Heart right ventricle (tissue), 16 donors: ENCODE data around the gene ADAM10. TPM values are rescaled to one million over a fixed set of nuclear protein-coding genes. Genes with fewer than 3 reads are reported as not detected.

Source experiments
- ATAC-seq, 8 donors: fragments of 200-7000 bp; cut with Tn5 transposase; one replicate each; pipeline ENCODE4 v1.9.1; 2020; ENCODE audit warnings: mild to moderate bottlenecking in 8 of 8, moderate library complexity in 8 of 8, moderate number of reproducible peaks in 1 of 8
- DNase-seq, 2 donors: peaks; one replicate each; pipeline ENCODE4 v3.0.0-alpha.2; 2020
- H3K27ac ChIP-seq, 10 donors: fragments of 200-600 bp; sonication (generic) in 2 of 10; one replicate each; pipeline versions ENCODE4 v1.5.0 to v1.8.0; 2020 to 2022; ENCODE audit warnings: mild to moderate bottlenecking in 3 of 10
- H3K27me3 ChIP-seq, 7 donors: fragments of 200-600 bp; one replicate each; pipeline ENCODE4 v1.8.0; 2021 to 2022; ENCODE audit warnings: mild to moderate bottlenecking in 2 of 7
- H3K36me3 ChIP-seq, 9 donors: fragments of 200-600 bp; sonication (generic) in 1 of 9; one replicate each; pipeline versions ENCODE4 v1.5.0 to v1.8.0; 2020 to 2022; ENCODE audit warnings: mild to moderate bottlenecking in 2 of 9
- H3K4me1 ChIP-seq, 9 donors: fragments of 200-600 bp; sonication (generic) in 1 of 9; one replicate each; pipeline versions ENCODE4 v1.5.0 to v1.8.0; 2020 to 2022; ENCODE audit warnings: mild to moderate bottlenecking in 4 of 9
- H3K4me3 ChIP-seq, 10 donors: fragments of 200-600 bp; sonication (generic) in 2 of 10; one replicate each; pipeline versions ENCODE4 v1.5.0 to v1.8.0; 2020 to 2022; ENCODE audit warnings: mild to moderate bottlenecking in 7 of 10, moderate library complexity in 2 of 10
- H3K9me3 ChIP-seq, 11 donors: fragments of 200-600 bp in 10 of 11; sonication (generic) in 2 of 11; one replicate each; pipeline versions ENCODE4 v1.5.0 to v1.8.0; 2013 to 2022; ENCODE audit warnings: mild to moderate bottlenecking in 2 of 11, control low read depth in 1 of 11, moderate library complexity in 1 of 11
- WGBS, 2 donors: extraction: QIAGEN DNeasy Blood & Tissue Kit; methylation state at CpG; one replicate each; pipeline ENCODE4 v1.1.7; 2013; ENCODE audit warnings: inconsistent platforms in 1 of 2; 5-methylcytosine and 5-hydroxymethylcytosine counted together
- intact Hi-C, 10 donors: fragments of 100-400 bp; cut with DNase I; formaldehyde crosslinking; loops; one replicate each; pipeline versions ENCODE4 v1.11.1 to v1.14.2; 2022
- polyA plus RNA-seq, 2 donors: library from polyadenylated mRNA; stranded (reverse); fragments of 200-250 nt; gene quantifications; one replicate each; pipeline ENCODE4 v1.2.3, GENCODE V29; 2013
- total RNA-seq, 10 donors: library from RNA; stranded (reverse); fragmentation: NEBNext Ultra II Directional in 3 of 10; extraction: Animal tissue kit (Norgen Biotek cat#: 25700) in 3 of 10; gene quantifications; one replicate each; pipeline versions ENCODE4 v1.2.1 to v1.2.4, GENCODE V29; 2021 to 2023
- TF ChIP-seq, protein P1 (sequence below), 9 donors: fragments of 200-600 bp; sonication (generic) in 2 of 9; IDR thresholded peaks; one replicate each; pipeline versions ENCODE4 v1.5.0 to v1.8.0; 2021 to 2022; ENCODE audit warnings: antibody characterized with exemption in 9 of 9, mild to moderate bottlenecking in 5 of 9, moderate library complexity in 1 of 9
- donor health status: Arrhythmogenic right ventricular cardiomyopathy.
- donor health status: ischemic (EF 13 %, LVEDD 7.1; RV severe dilation, severe dysfunction).
- donor health status: healthy with polysubstance abuse.
- donor health status: DM: no; HTN: yes; CAD: no.
- donor health status: DM: no; HTN: no; CAD: no.
- donor health status: ischemic (EF 25% LVEDD 6.9; RV normal size, moderate dysfunction).
- donor health status: ischemic (EF 25% LVEDD 5.7; RV mildly dilated, moderate dysfunction).
- donor health status: healthy.
- donor health status: DM: yes; HTN: yes; CAD: no.
- donor health status: Ischemic cardiomyopathy.
- donor health status: ischemic (EF 35%, LVEDD 5.7; RV mildly dilated, moderate dysfunction).
- donor health status: nonischemic (EF 11% LVEDD 7.7; RV severe dilation, severe dysfunction).
- donor health status: DM: yes; HTN: yes; CAD: no.
- donor health status: PGD.
- donor health status: ischemic (EF 29% LVEDD 5.4; RV normal size, mild dysfunction).
- donor health status: nonischemic (EF 23%, LVEDD 6.1; RV moderate dilation, normal function).

The ADAM10 gene
- total and polyA plus RNA-seq, 12 donors, result 10.2 to 110 (median 80.1) TPM

DNA sequence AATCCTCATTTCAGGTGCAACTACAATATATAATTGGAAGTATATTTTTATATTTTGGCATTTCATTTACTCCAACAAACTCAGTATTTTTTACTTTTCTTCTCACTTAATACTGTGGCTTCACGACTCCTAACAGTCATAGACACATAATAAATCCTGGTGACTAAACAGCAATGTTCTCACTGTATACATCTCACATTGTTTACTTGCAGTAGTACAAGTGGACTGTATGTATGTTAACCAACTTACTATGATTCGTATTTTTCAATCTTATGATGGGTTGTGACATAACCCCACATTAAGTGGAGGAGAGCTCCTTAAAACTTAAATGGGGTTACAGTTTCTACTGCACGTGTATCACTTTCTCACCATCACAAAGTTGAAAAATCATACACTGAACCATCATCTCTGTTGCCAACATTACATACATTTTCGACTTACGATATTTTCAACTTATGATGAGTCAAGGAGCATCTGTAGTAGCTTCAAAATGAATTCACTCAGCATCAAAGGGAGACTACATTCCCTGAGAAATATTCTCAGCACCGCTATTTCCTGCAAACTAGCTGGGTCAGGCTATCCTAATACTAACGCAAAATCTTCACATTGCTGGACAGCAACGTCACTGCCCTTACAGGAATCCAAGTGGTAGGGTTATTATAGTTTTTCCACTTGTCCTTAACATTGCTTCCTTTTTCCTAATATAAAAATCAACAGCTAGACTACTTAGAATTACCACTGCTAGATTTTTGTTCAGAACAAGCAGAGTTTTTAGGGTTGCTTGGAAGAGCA is 7.3 kb downstream of the ADAM10 start:
- DNase-seq, result no peak
- peak in 6 of 8 donors; percentile 38 to 82 (median 74) for ATAC-seq
- Histone ChIP-seq H3K4me3 (no peak overlapping the region), H3K27ac (peak overlapping the region in 9 of 10 donors; percentile 32 to 81 (median 65)), H3K36me3 (no peaks in the 10 kb centered on the region), H3K27me3 (no peaks in the 10 kb centered on the region), H3K4me1 (peaks cover 0 to 100% (median 78%) of the 10 kb centered on the region in 9 donors), H3K9me3 (no peaks in the 10 kb centered on the region)
- TF ChIP-seq, protein P1, sequence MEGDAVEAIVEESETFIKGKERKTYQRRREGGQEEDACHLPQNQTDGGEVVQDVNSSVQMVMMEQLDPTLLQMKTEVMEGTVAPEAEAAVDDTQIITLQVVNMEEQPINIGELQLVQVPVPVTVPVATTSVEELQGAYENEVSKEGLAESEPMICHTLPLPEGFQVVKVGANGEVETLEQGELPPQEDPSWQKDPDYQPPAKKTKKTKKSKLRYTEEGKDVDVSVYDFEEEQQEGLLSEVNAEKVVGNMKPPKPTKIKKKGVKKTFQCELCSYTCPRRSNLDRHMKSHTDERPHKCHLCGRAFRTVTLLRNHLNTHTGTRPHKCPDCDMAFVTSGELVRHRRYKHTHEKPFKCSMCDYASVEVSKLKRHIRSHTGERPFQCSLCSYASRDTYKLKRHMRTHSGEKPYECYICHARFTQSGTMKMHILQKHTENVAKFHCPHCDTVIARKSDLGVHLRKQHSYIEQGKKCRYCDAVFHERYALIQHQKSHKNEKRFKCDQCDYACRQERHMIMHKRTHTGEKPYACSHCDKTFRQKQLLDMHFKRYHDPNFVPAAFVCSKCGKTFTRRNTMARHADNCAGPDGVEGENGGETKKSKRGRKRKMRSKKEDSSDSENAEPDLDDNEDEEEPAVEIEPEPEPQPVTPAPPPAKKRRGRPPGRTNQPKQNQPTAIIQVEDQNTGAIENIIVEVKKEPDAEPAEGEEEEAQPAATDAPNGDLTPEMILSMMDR (IDR thresholded peaks at IDR 0.05), result no peak
- 50 to 53% methylated on average over 8 of the region's 8 CpGs for whole genome bisulfite sequencing, 2 donors
- intact Hi-C loops, result loop anchor here in 6 of 10 donors (5.0 to 10.0 kb wide), 5 partner anchors 35 to 407 kb away; partner anchors contain the start of gene LIPC (in 2 of the 6)

- Histone ChIP-seq H3K4me1 (peaks cover 0 to 100% (median 78%) of the 10 kb centered on the region in 9 donors), H3K9me3 (no peaks in the 10 kb centered on the region), H3K27me3 (no peaks in the 10 kb centered on the region), H3K4me3 (no peak overlapping the region), H3K36me3 (no peaks in the 10 kb centered on the region), H3K27ac (peak overlapping the region in 2 of 10 donors; percentile 77 to 81)
- TF ChIP-seq, protein P1 (IDR thresholded peaks at IDR 0.05), result no peak
- intact Hi-C loops, result loop anchor here in 6 of 10 donors (5.0 to 10.0 kb wide), 5 partner anchors 36 to 406 kb away; partner anchors contain the start of gene LIPC (in 2 of the 6)
- ATAC-seq, result no peak
- 88 to 91% methylated on average over 2 of the region's 2 CpGs for WGBS, 2 donors
- DNase-seq, result no peak
These were observed 8.5 kb downstream of the ADAM10 start for GRCh38 chr15:58741032-58741431.

- DNase-seq (no peak), ATAC-seq (no peak)
- TF ChIP-seq, protein P1 (IDR thresholded peaks at IDR 0.05), result no peak
- H3K4me3 ChIP-seq, result no peak overlapping the region
- WGBS, 2 donors, result 91 to 92% methylated on average over 4 of the region's 4 CpGs
- peaks cover 0 to 100% (median 78%) of the 10 kb centered on the region in 9 donors for H3K4me1 ChIP-seq
- peak overlapping the region in 3 of 10 donors; percentile 4 to 19 (median 6) for H3K27ac ChIP-seq
- intact Hi-C loops, result loop anchor here in 6 of 10 donors (5.0 to 10.0 kb wide), 5 partner anchors 37 to 406 kb away; partner anchors contain the start of gene LIPC (in 2 of the 6)
- H3K27me3 ChIP-seq, result no peaks in the 10 kb centered on the region
- H3K36me3 ChIP-seq, result no peaks in the 10 kb centered on the region
- H3K9me3 ChIP-seq, result no peaks in the 10 kb centered on the region
These were observed 9.1 kb downstream of the ADAM10 start for GRCh38 chr15:58740436-58740835.

GRCh38 chr15:58738046-58738707 is 11.3 kb downstream of the ADAM10 start:
- Histone ChIP-seq H3K36me3 (no peaks in the 10 kb centered on the region), H3K27ac (peak overlapping the region in 1 of 10 donors; percentile 55), H3K4me3 (no peak overlapping the region), H3K9me3 (no peaks in the 10 kb centered on the region), H3K27me3 (no peaks in the 10 kb centered on the region), H3K4me1 (peaks cover 0 to 96% (median 80%) of the 10 kb centered on the region in 9 donors)
- ATAC-seq (peak in 1 of 8 donors; percentile 19), DNase-seq (no peak)
- intact Hi-C loops, result loop anchor here in 1 of 10 donors (10.0 kb wide), 1 partner anchor 53 kb away; no protein-coding TSS in a partner anchor
- 80 to 84% methylated on average over 1 of the region's 1 CpG for WGBS, 2 donors
- TF ChIP-seq, protein P1 (IDR thresholded peaks at IDR 0.05), result no peak
